ENCODE data around the gene CDH11. TPM values are rescaled to one million over a fixed set of nuclear protein-coding genes. Genes with fewer than 3 reads are reported as not detected.

Gene CDH11
- total and polyA plus RNA-seq, 9 of the 15 experiments (the other 6 are each of a cell fraction or from before 2014, with no cell fraction given) = 0.18 TPM; not detected in 8

GRCh38 chr16:65034915-65035314, 86.9 kb downstream of the CDH11 start:
- TF ChIP-seq PCBP1 (IDR thresholded peaks at IDR 0.05; ENCODE audit: low read depth, low read length, poor library complexity, severe bottlenecking) (no peak), HLTF (IDR thresholded peaks at IDR 0.05) (no peak), RB1 (IDR thresholded peaks at IDR 0.05; ENCODE audit: low read depth) (no peak), TCF7 (IDR thresholded peaks at IDR 0.05; ENCODE audit: borderline replicate concordance) (no peak), DEAF1 (CRISPR knock-in tag; IDR thresholded peaks at IDR 0.05) (no peak), MEF2A (IDR thresholded peaks at IDR 0.05; ENCODE audit: control insufficient read depth, low read depth, low read length) (no peak), PML (IDR thresholded peaks at IDR 0.05; ENCODE audit: low read length) (no peak), BCL6 (CRISPR knock-in tag; IDR thresholded peaks at IDR 0.05) (no peak), ZNF121 (CRISPR knock-in tag; conservative IDR thresholded peaks at IDR 0.05) (no peak), PRDM10 (IDR thresholded peaks at IDR 0.05; ENCODE audit: partially characterized antibody) (no peak), HMGN3 (IDR thresholded peaks at IDR 0.05; ENCODE audit: borderline replicate concordance, extremely low read depth, insufficient read length, low read depth, low read length) (no peak), RHOXF2B (CRISPR knock-in tag; conservative IDR thresholded peaks at IDR 0.05) (no peak), PRMT5 (CRISPR knock-in tag; IDR thresholded peaks at IDR 0.05) (no peak), HMG20B (CRISPR knock-in tag; IDR thresholded peaks at IDR 0.05) (no peak), RUNX1 (IDR thresholded peaks at IDR 0.05; ENCODE audit: low read depth) (no peak), NFATC3 (IDR thresholded peaks at IDR 0.05) (no peak)
- H3K9me1 ChIP-seq (ENCODE audit: control insufficient read depth, insufficient read depth, low read length) = no peaks in the 10 kb centered on the region
- intact Hi-C loops (cut with micrococcal nuclease) = no loop called here
- no peaks in the 10 kb centered on the region for H3K27me3 ChIP-seq (ENCODE audit: control insufficient read depth in 2 of 2, insufficient read depth in 2 of 2, low read length in 2 of 2)
- in situ Hi-C loops (cut with MboI) = no loop called here
- ChIA-PET CTCF (ENCODE audit: low intra/inter-chr PET ratio) (interaction anchor here (0.6 kb wide), 1 partner anchor 37 kb away, joined by 3 read pairs; no protein-coding TSS in a partner anchor), POLR2A (no interaction called here)
- H3K4me1 ChIP-seq (replicated peaks in 1 of 2; ENCODE audit: control insufficient read depth in 2 of 2, insufficient read depth in 2 of 2, low read length in 2 of 2) = no peaks in the 10 kb centered on the region
- no peak overlapping the region for H3K4me2 ChIP-seq (ENCODE audit: insufficient read depth, low read length)
- WGBS (ENCODE audit: insufficient coverage, low coverage, missing lambda C conversion rate) = 5% methylated on average over 7 of the region's 8 CpGs
- no peaks in the 10 kb centered on the region for H3K79me2 ChIP-seq (ENCODE audit: control insufficient read depth, insufficient read depth, low read length)
- no peak for FAIRE-seq
- H3K27ac ChIP-seq (ENCODE audit: extremely low read depth, low read depth, low read length) = no peak overlapping the region
- DNase-seq (ENCODE audit: extremely low read depth in 1 of 4, low spot score in 3 of 4) = no peak
- no peak for ATAC-seq
- no peaks in the 10 kb centered on the region for H3K9me3 ChIP-seq (replicated peaks; ENCODE audit: control insufficient read depth, insufficient read depth, low read depth, low read length)
- no TSS peak for BruUV-seq (replicated peaks)
- H3K9ac ChIP-seq (ENCODE audit: insufficient read depth in 1 of 2, low read depth in 2 of 2, low read length in 2 of 2) = no peak overlapping the region
- H2AFZ ChIP-seq (ENCODE audit: low read depth, low read length) = no peak overlapping the region
- H3K4me3 ChIP-seq = no peak overlapping the region
- no peaks in the 10 kb centered on the region for H3K36me3 ChIP-seq (ENCODE audit: control insufficient read depth, insufficient read depth, low read length)
- H4K20me1 ChIP-seq (replicated peaks; ENCODE audit: control insufficient read depth, insufficient read depth, low read length) = no peaks in the 10 kb centered on the region

Measured in K562 (cell line).